H1 (cell line): Measurements from ENCODE around the gene C5orf15. TPM values are rescaled to one million over a fixed set of nuclear protein-coding genes. Genes with fewer than 3 reads are reported as not detected.

Source experiments
- CTCF ChIA-PET: fragments of 300-600 bp; sonication (Branson Sonifier 250); formaldehyde crosslinking; loops from one replicate; lab custom pipeline; 2021; ENCODE audit not compliant: partially characterized antibody; lab: Charles Lee
- POLR2A ChIA-PET: fragments of 300-600 bp; sonication (Branson Sonifier 250); formaldehyde crosslinking; loops from one replicate; lab custom pipeline; 2021; ENCODE audit warnings: inconsistent platforms; ENCODE audit not compliant: partially characterized antibody; lab: Charles Lee
- DNase-seq, 2 experiments: peaks; one replicate each; pipeline versions ENCODE4 v3.0.0 to v3.0.0-alpha.2; 2010 to 2022; ENCODE audit warnings: low spot score in 2 of 2, low read depth in 1 of 2, mixed read lengths in 1 of 2
- FAIRE-seq: peaks from 2 replicates; lab custom pipeline; 2011; peaks lifted over from hg19 to GRCh38; lab: Jason Lieb, UNC
- H2AFZ ChIP-seq: 2 replicates; pipeline ENCODE4 v1.8.1; 2012; ENCODE audit warnings: low read length, inconsistent platforms
- H2AK5ac ChIP-seq: 2 replicates; pipeline ENCODE4 v1.6.1; 2013; ENCODE audit warnings: low read depth, low read length
- H2BK120ac ChIP-seq: replicated peaks from 2 replicates; pipeline ENCODE3; 2013; ENCODE audit warnings: low read depth, low read length, inconsistent platforms
- H2BK12ac ChIP-seq: 2 replicates; pipeline ENCODE4 v1.6.1; 2013; ENCODE audit warnings: low read depth, low read length
- H2BK15ac ChIP-seq: 2 replicates; pipeline ENCODE4 v1.6.1; 2013; ENCODE audit warnings: low read length
- H2BK20ac ChIP-seq: 2 replicates; pipeline ENCODE4 v1.6.1; 2013; ENCODE audit warnings: low read length
- H2BK5ac ChIP-seq: 2 replicates; pipeline ENCODE4 v1.6.1; 2013; ENCODE audit warnings: low read depth, low read length
- H3K14ac ChIP-seq: 2 replicates; pipeline ENCODE4 v1.6.1; 2013; ENCODE audit warnings: inconsistent platforms; ENCODE audit not compliant: insufficient read length
- H3K18ac ChIP-seq: 2 replicates; pipeline ENCODE4 v1.6.1; 2013; ENCODE audit warnings: low read length; ENCODE audit errors: extremely low read depth
- H3K23ac ChIP-seq: 2 replicates; pipeline ENCODE4 v1.6.1; 2013; ENCODE audit warnings: inconsistent platforms; ENCODE audit not compliant: insufficient read length
- H3K23me2 ChIP-seq: 2 replicates; pipeline ENCODE4 v1.6.1; 2013; ENCODE audit warnings: low read depth, low read length
- H3K27ac ChIP-seq: 2 replicates; pipeline ENCODE4 v1.6.1; 2011; ENCODE audit warnings: low read depth, low read length, inconsistent platforms
- H3K27me3 ChIP-seq, 4 experiments: replicated peaks in 1 of 4; 1 replicate in 1 of 4; 2 replicates in 3 of 4; pipeline versions ENCODE4 v1.6.1 to v1.8.1; 2011 to 2013; ENCODE audit warnings: low read length in 3 of 4, mild to moderate bottlenecking in 3 of 4, inconsistent platforms in 2 of 4, mixed read lengths in 2 of 4, moderate library complexity in 1 of 4; ENCODE audit not compliant: control insufficient read depth in 3 of 4, insufficient read depth in 3 of 4; ENCODE audit errors: extremely low read depth in 1 of 4
- H3K36me3 ChIP-seq, 4 experiments: 2 replicates each; pipeline versions ENCODE4 v1.6.1 to v1.8.1; 2011 to 2013; ENCODE audit warnings: mild to moderate bottlenecking in 4 of 4, low read length in 3 of 4, moderate library complexity in 2 of 4, control low read depth in 1 of 4, inconsistent platforms in 1 of 4; ENCODE audit not compliant: insufficient read depth in 4 of 4, control insufficient read depth in 2 of 4
- H3K4ac ChIP-seq: replicated peaks from 2 replicates; pipeline ENCODE3; 2013; ENCODE audit warnings: low read length, low read depth, mixed read lengths, inconsistent platforms; ENCODE audit not compliant: insufficient read length
- H3K4me1 ChIP-seq, 4 experiments: replicated peaks in 1 of 4; 1 replicate in 1 of 4; 2 replicates in 3 of 4; pipeline versions ENCODE4 v1.6.1 to v1.8.1; 2011 to 2013; ENCODE audit warnings: low read length in 3 of 4, inconsistent platforms in 2 of 4, mixed read lengths in 1 of 4; ENCODE audit not compliant: insufficient read depth in 4 of 4, control insufficient read depth in 3 of 4
- H3K4me2 ChIP-seq, 2 experiments: 2 replicates each; pipeline versions ENCODE4 v1.6.1 to v1.8.1; 2011 to 2013; ENCODE audit warnings: low read depth in 2 of 2, low read length in 2 of 2, control low read depth in 1 of 2, inconsistent platforms in 1 of 2, mild to moderate bottlenecking in 1 of 2; ENCODE audit not compliant: insufficient read depth in 1 of 2
- H3K4me3 ChIP-seq, 4 experiments: fragments of 200-600, 300-600 bp in 1 of 4; sonication (generic), shearing (Covaris generic), sonication (Bioruptor Twin) in 1 of 4; 2 replicates each; pipeline versions ENCODE4 v1.5.1 to v1.8.1; 2011 to 2016; ENCODE audit warnings: low read length in 4 of 4, low read depth in 3 of 4, control low read depth in 2 of 4, inconsistent platforms in 2 of 4, mild to moderate bottlenecking in 2 of 4, mixed read lengths in 1 of 4, moderate library complexity in 1 of 4; ENCODE audit not compliant: insufficient read depth in 2 of 4; ENCODE audit errors: extremely low read depth in 1 of 4
- H3K56ac ChIP-seq: replicated peaks from 2 replicates; pipeline ENCODE3; 2013; ENCODE audit warnings: low read depth, mild to moderate bottlenecking, mixed read lengths, low read length, inconsistent platforms; ENCODE audit not compliant: insufficient read length
- H3K79me1 ChIP-seq: 2 replicates; pipeline ENCODE4 v1.6.1; 2013; ENCODE audit warnings: low read depth, low read length, control low read depth
- H3K79me2 ChIP-seq, 2 experiments: 2 replicates each; pipeline versions ENCODE4 v1.6.1 to v1.8.1; 2012 to 2013; ENCODE audit warnings: low read length in 2 of 2, mild to moderate bottlenecking in 2 of 2, inconsistent platforms in 1 of 2; ENCODE audit not compliant: insufficient read depth in 2 of 2, control insufficient read depth in 1 of 2
- H3K9ac ChIP-seq, 4 experiments: replicated peaks in 1 of 4; 1 replicate in 1 of 4; 2 replicates in 3 of 4; pipeline versions ENCODE4 v1.6.1 to v1.8.1; 2011 to 2013; ENCODE audit warnings: low read depth in 3 of 4, low read length in 3 of 4, control low read depth in 2 of 4, mild to moderate bottlenecking in 2 of 4, moderate library complexity in 2 of 4, inconsistent platforms in 1 of 4; ENCODE audit errors: extremely low read depth in 1 of 4
- H3K9me3 ChIP-seq, 2 experiments: 2 replicates each; pipeline versions ENCODE4 v1.6.1 to v1.8.1; 2012 to 2013; ENCODE audit warnings: mild to moderate bottlenecking in 2 of 2, moderate library complexity in 2 of 2, control low read depth in 1 of 2, inconsistent platforms in 1 of 2, low read depth in 1 of 2, low read length in 1 of 2, mixed read lengths in 1 of 2; ENCODE audit not compliant: insufficient read depth in 2 of 2
- H4K20me1 ChIP-seq, 2 experiments: replicated peaks in 1 of 2; 2 replicates each; pipeline versions ENCODE3 to v1.8.1; 2011 to 2013; ENCODE audit warnings: inconsistent platforms in 2 of 2, low read length in 2 of 2, mild to moderate bottlenecking in 1 of 2; ENCODE audit not compliant: insufficient read depth in 2 of 2, control insufficient read depth in 1 of 2
- H4K5ac ChIP-seq: 2 replicates; pipeline ENCODE4 v1.6.1; 2013; ENCODE audit warnings: low read length, low read depth, mixed read lengths, inconsistent platforms; ENCODE audit not compliant: insufficient read length
- H4K8ac ChIP-seq: 2 replicates; pipeline ENCODE4 v1.8.0; 2013; ENCODE audit warnings: mild to moderate bottlenecking, moderate library complexity, low read length, inconsistent platforms; ENCODE audit not compliant: insufficient read depth; ENCODE audit errors: extremely low read depth
- H4K91ac ChIP-seq: replicated peaks from 2 replicates; pipeline ENCODE3; 2013; ENCODE audit warnings: low read length, mixed read lengths, inconsistent platforms; ENCODE audit not compliant: insufficient read length
- CEBPB ChIP-seq: IDR thresholded peaks from 2 replicates; pipeline ENCODE4 v1.6.1; 2012; ENCODE audit warnings: low read depth, low read length
- CHD2 ChIP-seq: IDR thresholded peaks from 2 replicates; pipeline ENCODE4 v1.6.1; 2012; ENCODE audit warnings: low read length, improper control_type of control experiment
- GABPA ChIP-seq: IDR thresholded peaks from 2 replicates; pipeline ENCODE4 v1.6.1; 2011; ENCODE audit warnings: mild to moderate bottlenecking, low read length, moderate library complexity, borderline replicate concordance; ENCODE audit not compliant: insufficient read depth
- HDAC6 ChIP-seq: IDR thresholded peaks from one replicate; pipeline ENCODE4 v1.7.1; 2012; ENCODE audit warnings: low read depth, mild to moderate bottlenecking, inconsistent platforms, low read length, moderate library complexity
- MAFK ChIP-seq: IDR thresholded peaks from 2 replicates; pipeline ENCODE4 v1.6.1; 2012; ENCODE audit warnings: low read depth, mild to moderate bottlenecking, improper control_type of control experiment, low read length
- NRF1 ChIP-seq: IDR thresholded peaks from 2 replicates; pipeline ENCODE4 v1.6.1; 2011; ENCODE audit warnings: mild to moderate bottlenecking, low read depth, low read length, improper control_type of control experiment
- POLR2A ChIP-seq, 2 experiments: IDR thresholded peaks; 1 replicate in 1 of 2; 2 replicates in 1 of 2; pipeline ENCODE4 v1.6.1; 2011; ENCODE audit warnings: low read depth in 2 of 2, low read length in 2 of 2, mild to moderate bottlenecking in 2 of 2; ENCODE audit errors: control extremely low read depth in 1 of 2
- TCF12 ChIP-seq: IDR thresholded peaks from 2 replicates; pipeline ENCODE4 v1.6.1; 2011; ENCODE audit warnings: low read depth, mild to moderate bottlenecking, low read length
- TEAD4 ChIP-seq: IDR thresholded peaks from 2 replicates; pipeline ENCODE4 v1.6.1; 2012; ENCODE audit warnings: low read depth, low read length, inconsistent platforms, mixed read lengths
- ZNF274 ChIP-seq: IDR thresholded peaks from 2 replicates; pipeline ENCODE4 v1.7.0; 2012; ENCODE audit warnings: low read length, borderline replicate concordance; ENCODE audit errors: extremely low read depth
- WGBS, 2 experiments: shearing (Covaris generic) in 1 of 2; methylation state at CpG; one replicate each; pipeline versions ENCODE4 v1.1.6 to v1.1.7; 2013 to 2015; ENCODE audit warnings: low lambda C conversion rate in 2 of 2, mixed read lengths in 2 of 2, inconsistent platforms in 1 of 2, low coverage in 1 of 2, missing lambda C conversion rate in 1 of 2; ENCODE audit not compliant: insufficient replicate concordance in 2 of 2, insufficient coverage in 1 of 2, insufficient read length in 1 of 2; ENCODE audit errors: extremely low coverage in 1 of 2, missing lambda C conversion rate in 1 of 2; 5-methylcytosine and 5-hydroxymethylcytosine counted together
- polyA plus RNA-seq, 7 experiments: library from polyadenylated mRNA; depleted of rRNA in 3 of 7; stranded (reverse) in 5 of 7; unstranded in 2 of 7; fragments of >200 nt in 5 of 7; fragments of 200-250 nt in 2 of 7; gene quantifications; 1 replicate in 5 of 7; 2 replicates in 1 of 7; 4 replicates in 1 of 7; pipeline versions ENCODE4 v1.2.1 to v1.2.3, GENCODE V29; 2011 to 2013; ENCODE audit warnings: missing spikeins in 2 of 7, mixed read lengths in 2 of 7
- total RNA-seq: library from RNA; stranded (reverse); fragmentation: NEBNext Ultra II Directional; extraction: Animal tissue kit (Norgen Biotek cat#: 25700); gene quantifications from 2 replicates; pipeline ENCODE4 v1.2.1, GENCODE V29; 2021
- TF ChIP-seq, protein P1 (sequence below): IDR thresholded peaks from 2 replicates; pipeline ENCODE4 v1.6.1; 2012; ENCODE audit warnings: inconsistent platforms
- TF ChIP-seq, protein P2 (sequence below): IDR thresholded peaks from 2 replicates; pipeline ENCODE4 v1.6.1; 2011; ENCODE audit warnings: low read length, improper control_type of control experiment

Gene C5orf15
- total and polyA plus RNA-seq, 2 of the 8 experiments (the other 6 are each of a cell fraction or from before 2014, with no cell fraction given): 31.7 to 39.3 TPM

DNA sequence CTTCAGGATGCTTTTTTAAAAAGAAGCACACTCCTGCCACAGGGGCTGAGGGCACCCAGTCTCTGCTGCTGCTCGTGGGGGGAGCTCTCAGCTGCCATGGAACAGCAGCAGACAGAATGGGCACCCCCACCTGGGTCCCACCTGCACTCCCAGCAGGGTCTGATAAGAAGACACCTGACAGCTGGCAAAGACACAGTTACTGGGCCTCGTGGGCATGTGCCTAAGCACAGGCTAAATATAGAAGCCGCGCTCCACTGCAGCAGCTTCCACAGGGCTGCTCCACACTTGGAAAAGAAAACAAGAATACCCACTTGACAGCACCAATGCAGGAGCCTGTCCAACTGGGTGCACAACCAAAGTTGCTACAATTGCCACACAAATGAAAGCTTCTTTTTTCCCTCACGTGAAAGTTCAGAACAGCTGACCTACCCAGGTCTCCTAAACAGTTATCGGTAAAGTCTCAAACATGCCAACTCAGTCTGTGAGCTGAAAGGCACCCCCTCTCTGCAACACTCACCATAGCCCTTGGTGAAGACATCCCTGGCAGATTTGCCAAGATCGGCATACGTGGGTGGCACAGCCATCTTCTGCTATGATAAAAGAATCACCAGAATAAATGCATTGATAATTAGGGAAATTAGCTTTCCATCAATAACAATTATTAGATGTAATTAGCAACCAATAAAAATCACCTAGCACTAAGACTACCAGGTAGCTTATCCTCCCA, 24.2 kb upstream of the C5orf15 start:
- Histone ChIP-seq H3K56ac (no peak overlapping the region), H4K5ac (no peak overlapping the region), H3K27ac (no peak overlapping the region), H3K4me1 (peaks cover 8 to 21% (median 13%) of the 10 kb centered on the region in 4 experiments), H3K14ac (no peak overlapping the region), H3K36me3 (peaks cover 17 to 33% (median 25%) of the 10 kb centered on the region in 4 experiments), H3K18ac (no peak overlapping the region), H2BK15ac (no peak overlapping the region), H2BK12ac (no peak overlapping the region), H4K8ac (no peak overlapping the region), H2BK120ac (no peak overlapping the region), H4K20me1 (peaks cover 43 to 48% of the 10 kb centered on the region in 2 experiments), H2BK5ac (no peak overlapping the region), H3K79me1 (peaks cover 22% of the 10 kb centered on the region), H4K91ac (no peak overlapping the region), H3K23ac (no peak overlapping the region), H3K79me2 (peaks cover 47 to 77% of the 10 kb centered on the region in 2 experiments), H2AK5ac (no peak overlapping the region), H3K9ac (no peak overlapping the region), H2AFZ (no peak overlapping the region), H3K9me3 (no peaks in the 10 kb centered on the region), H2BK20ac (no peak overlapping the region), H3K27me3 (no peaks in the 10 kb centered on the region), H3K4me2 (no peak overlapping the region), H3K4me3 (no peak overlapping the region), H3K23me2 (no peaks in the 10 kb centered on the region), H3K4ac (no peak overlapping the region)
- CTCF ChIA-PET: interaction anchor here (0.7 to 9.3 kb wide), 7 partner anchors 11 to 882 kb away, joined by 3 to 160 read pairs (median 3); no protein-coding TSS in a partner anchor
- WGBS, 2 experiments: 95% methylated on average over 8 of the region's 8 CpGs; no CpG with 5 or more reads in 1 of the 2 experiments
- FAIRE-seq: no peak
- DNase-seq: no peak
- POLR2A ChIA-PET: interaction anchor here (0.9 to 1.6 kb wide), 2 partner anchors 9 to 11 kb away, joined by 3 to 7 read pairs; no protein-coding TSS in a partner anchor
- no peak for TF ChIP-seq TCF12
- no peak for TF ChIP-seq POLR2A (IDR thresholded peaks at IDR 0.05; ENCODE audit: control extremely low read depth in 1 of 2, low read depth in 2 of 2, low read length in 2 of 2)
- TF ChIP-seq MAFK: no peak
- no peak for TF ChIP-seq TEAD4
- no peak for TF ChIP-seq NRF1
- TF ChIP-seq ZNF274: no peak
- no peak for TF ChIP-seq HDAC6
- TF ChIP-seq GABPA: no peak
- no peak for TF ChIP-seq CHD2
- TF ChIP-seq, protein P1, sequence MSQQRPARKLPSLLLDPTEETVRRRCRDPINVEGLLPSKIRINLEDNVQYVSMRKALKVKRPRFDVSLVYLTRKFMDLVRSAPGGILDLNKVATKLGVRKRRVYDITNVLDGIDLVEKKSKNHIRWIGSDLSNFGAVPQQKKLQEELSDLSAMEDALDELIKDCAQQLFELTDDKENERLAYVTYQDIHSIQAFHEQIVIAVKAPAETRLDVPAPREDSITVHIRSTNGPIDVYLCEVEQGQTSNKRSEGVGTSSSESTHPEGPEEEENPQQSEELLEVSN: no peak
- TF ChIP-seq, protein P2, sequence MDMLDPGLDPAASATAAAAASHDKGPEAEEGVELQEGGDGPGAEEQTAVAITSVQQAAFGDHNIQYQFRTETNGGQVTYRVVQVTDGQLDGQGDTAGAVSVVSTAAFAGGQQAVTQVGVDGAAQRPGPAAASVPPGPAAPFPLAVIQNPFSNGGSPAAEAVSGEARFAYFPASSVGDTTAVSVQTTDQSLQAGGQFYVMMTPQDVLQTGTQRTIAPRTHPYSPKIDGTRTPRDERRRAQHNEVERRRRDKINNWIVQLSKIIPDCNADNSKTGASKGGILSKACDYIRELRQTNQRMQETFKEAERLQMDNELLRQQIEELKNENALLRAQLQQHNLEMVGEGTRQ: no peak
- no peak for TF ChIP-seq CEBPB
